Activated CD8-positive, alpha-beta T cell treated with anti-CD3 and anti-CD28 coated beads for 36 hours (primary cell): Measurements from ENCODE around the gene TBC1D21. TPM values are rescaled to one million over a fixed set of nuclear protein-coding genes. Genes with fewer than 3 reads are reported as not detected.

ENCODE experiments used
- ATAC-seq: fragments of 200-7000 bp; cut with Tn5 transposase; one replicate; pipeline ENCODE4 v1.10.0; 2021; ENCODE audit warnings: mild to moderate bottlenecking, moderate library complexity
- CTCF ChIA-PET: fragments of 350-600 bp; sonication (Branson Sonifier 250); formaldehyde crosslinking; loops from one replicate; lab custom pipeline; 2021; ENCODE audit warnings: antibody characterized with exemption; lab: Charles Lee
- POLR2A ChIA-PET: fragments of 350-600 bp; sonication (Branson Sonifier 250); formaldehyde crosslinking; loops from one replicate; lab custom pipeline; 2021; ENCODE audit warnings: antibody characterized with exemption; lab: Charles Lee
- DNase-seq: peaks from one replicate; pipeline ENCODE4 v3.0.0-alpha.2; 2020
- H3K27ac Mint-ChIP-seq: one replicate; pipeline ENCODE4 v1.8.0; 2021; ENCODE audit warnings: mild to moderate bottlenecking, mixed read lengths
- H3K27me3 Mint-ChIP-seq: one replicate; pipeline ENCODE4 v1.8.0; 2021; ENCODE audit warnings: mixed read lengths
- H3K36me3 Mint-ChIP-seq: one replicate; pipeline ENCODE4 v1.8.0; 2021; ENCODE audit warnings: low read depth, mixed read lengths
- H3K4me1 Mint-ChIP-seq: one replicate; pipeline ENCODE4 v1.8.0; 2021; ENCODE audit warnings: low read depth, mixed read lengths
- H3K4me3 Mint-ChIP-seq: one replicate; pipeline ENCODE4 v1.8.0; 2021; ENCODE audit warnings: mild to moderate bottlenecking, moderate library complexity, mixed read lengths
- H3K9me3 Mint-ChIP-seq: one replicate; pipeline ENCODE4 v1.8.0; 2021; ENCODE audit warnings: mixed read lengths
- CTCF ChIP-seq: fragments of 200-600 bp; IDR thresholded peaks from one replicate; pipeline ENCODE4 v1.8.0; 2022; ENCODE audit warnings: antibody characterized with exemption, mild to moderate bottlenecking
- intact Hi-C: fragments of 100-400 bp; cut with micrococcal nuclease; formaldehyde crosslinking; loops from one replicate; pipeline ENCODE4 v1.10.0; 2022
- total RNA-seq, 2 experiments: library from RNA; stranded (reverse); gene quantifications; one replicate each; pipeline ENCODE4 v1.2.3, GENCODE V29; 2021

Gene TBC1D21
- total RNA-seq, 2 experiments from 2014 or later: not detected

DNA sequence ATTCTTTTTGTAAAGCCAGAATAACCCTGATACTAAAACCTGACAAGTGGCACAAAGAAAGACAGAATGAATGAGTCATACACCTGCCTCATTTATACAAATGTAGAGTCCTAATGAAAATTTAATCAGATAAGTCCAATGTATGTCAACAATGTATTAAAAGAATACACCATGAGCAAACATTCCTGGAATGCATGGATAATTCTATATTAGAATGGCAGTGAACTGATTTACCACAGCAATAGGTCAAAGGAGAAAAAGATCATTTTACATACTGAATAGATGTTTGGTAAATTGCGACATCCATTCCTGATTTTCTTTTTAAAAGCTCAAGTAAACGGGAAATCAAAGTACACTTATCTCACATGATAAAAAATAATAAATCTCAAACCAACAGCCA lies 41.7 kb downstream of the TBC1D21 start:
- TF ChIP-seq CTCF: no peak
- H3K27me3 Mint-ChIP-seq: no peaks in the 10 kb centered on the region
- H3K4me1 Mint-ChIP-seq: peaks cover 13% of the 10 kb centered on the region
- no peak for ATAC-seq
- H3K27ac Mint-ChIP-seq: no peak overlapping the region
- intact Hi-C loops: no loop called here
- H3K9me3 Mint-ChIP-seq: peaks cover 8% of the 10 kb centered on the region
- H3K36me3 Mint-ChIP-seq: peaks cover 31% of the 10 kb centered on the region
- POLR2A ChIA-PET: interaction anchor here (0.7 kb wide), 1 partner anchor 59 kb away, joined by 3 read pairs; no protein-coding TSS in a partner anchor
- CTCF ChIA-PET: interaction anchor here (1.8 to 2.1 kb wide), 2 partner anchors 12 to 41 kb away, joined by 5 to 11 read pairs; no protein-coding TSS in a partner anchor
- no peak overlapping the region for H3K4me3 Mint-ChIP-seq
- no peak for DNase-seq

- intact Hi-C loops: no loop called here
- ChIA-PET POLR2A (interaction anchor here (1.8 kb wide), 1 partner anchor 10 kb away, joined by 3 read pairs; no protein-coding TSS in a partner anchor), CTCF (interaction anchor here (0.9 to 3.0 kb wide), 4 partner anchors 9 to 45 kb away, joined by 4 to 17 read pairs (median 8); partner anchors contain the start of gene TBC1D21)
- Mint-ChIP-seq H3K27ac (no peak overlapping the region), H3K36me3 (peaks cover 31% of the 10 kb centered on the region), H3K27me3 (no peaks in the 10 kb centered on the region), H3K4me3 (no peak overlapping the region), H3K4me1 (peaks cover 29% of the 10 kb centered on the region), H3K9me3 (peaks cover 8% of the 10 kb centered on the region)
- TF ChIP-seq CTCF: no peak
- ATAC-seq (no peak), DNase-seq (no peak)
Measured at GRCh38 chr15:73918784-73919183, 45.4 kb downstream of the TBC1D21 start.

DNA sequence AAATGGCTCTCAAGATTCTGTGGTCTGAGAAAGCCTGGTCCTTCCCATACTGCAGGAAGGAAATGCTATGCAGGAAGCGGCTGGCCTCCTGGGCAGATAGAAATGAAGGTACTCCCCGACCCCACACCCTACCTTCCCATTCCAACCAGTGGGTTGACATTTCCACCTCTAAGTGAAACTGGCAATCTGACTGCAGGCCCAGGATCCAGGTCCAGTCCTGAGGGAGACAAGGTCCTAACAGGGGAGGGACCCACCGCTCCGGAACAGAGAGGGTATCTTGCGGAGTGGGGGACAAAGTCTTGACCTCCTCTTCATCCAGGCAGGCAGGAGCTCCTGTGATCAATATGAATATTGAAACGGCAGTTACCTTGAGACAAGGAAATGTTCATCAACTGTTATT lies 46.3 kb downstream of the TBC1D21 start:
- DNase-seq (no peak), ATAC-seq (no peak)
- TF ChIP-seq CTCF: no peak
- intact Hi-C loops: no loop called here
- H3K4me3 Mint-ChIP-seq: no peak overlapping the region
- H3K27ac Mint-ChIP-seq: no peak overlapping the region
- ChIA-PET CTCF (interaction anchor here (0.8 to 3.0 kb wide), 3 partner anchors 9 to 46 kb away, joined by 3 to 7 read pairs (median 4); partner anchors contain the start of gene TBC1D21), POLR2A (interaction anchor here (1.8 kb wide), 1 partner anchor 11 kb away, joined by 3 read pairs; no protein-coding TSS in a partner anchor)
- peaks cover 33% of the 10 kb centered on the region for H3K4me1 Mint-ChIP-seq
- no peaks in the 10 kb centered on the region for H3K27me3 Mint-ChIP-seq
- H3K9me3 Mint-ChIP-seq: peaks cover 8% of the 10 kb centered on the region
- peaks cover 31% of the 10 kb centered on the region for H3K36me3 Mint-ChIP-seq

DNA sequence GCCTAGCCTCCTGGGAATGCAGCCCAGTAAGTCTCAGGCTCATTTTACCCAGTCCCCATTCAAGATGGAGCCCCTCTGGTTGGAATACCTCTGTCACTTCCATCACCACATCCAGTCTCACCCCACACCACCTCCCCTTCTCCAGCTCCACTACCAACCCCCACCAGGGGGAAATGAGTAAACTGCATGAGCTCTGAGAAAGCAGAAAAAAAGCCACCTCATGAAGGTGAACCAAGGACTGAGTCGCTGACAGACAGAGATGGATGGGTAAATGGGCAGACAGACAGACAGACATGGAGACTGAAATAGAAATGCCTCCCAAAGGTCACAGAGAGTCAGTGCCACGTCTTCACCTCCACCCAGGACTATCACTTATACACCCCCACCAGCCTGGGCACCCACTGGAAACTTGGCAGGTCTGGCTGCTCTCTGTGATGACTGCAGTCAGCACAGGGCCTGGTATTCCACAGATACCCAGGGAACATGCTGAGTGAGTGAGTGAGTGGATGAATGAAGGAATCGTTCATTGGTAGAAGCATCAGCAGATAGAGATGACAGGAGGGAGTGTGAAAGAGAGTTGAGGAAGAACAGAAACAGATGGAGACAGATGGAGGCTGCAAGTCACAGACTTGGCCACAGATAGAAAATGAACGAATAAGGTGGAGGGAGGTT lies 48.0 kb downstream of the TBC1D21 start:
- Mint-ChIP-seq H3K36me3 (peaks cover 25% of the 10 kb centered on the region), H3K4me3 (no peak overlapping the region), H3K4me1 (peaks cover 39% of the 10 kb centered on the region), H3K27ac (peak overlapping the region; percentile 14), H3K27me3 (no peaks in the 10 kb centered on the region), H3K9me3 (peaks cover 8% of the 10 kb centered on the region)
- ATAC-seq (no peak), DNase-seq (peak; percentile 24)
- intact Hi-C loops: no loop called here
- POLR2A ChIA-PET: interaction anchor here (0.6 kb wide), 1 partner anchor 1288 kb away, joined by 3 read pairs; no protein-coding TSS in a partner anchor
- CTCF ChIA-PET: interaction anchor here (1.6 to 3.0 kb wide), 2 partner anchors 14 to 47 kb away, joined by 7 read pairs; partner anchors contain the start of gene TBC1D21
- TF ChIP-seq CTCF: no peak
